Activated CD4-positive, CD25-positive, alpha-beta regulatory T cell treated with anti-CD3 and anti-CD28 coated beads, Interleukin-2, amount 50 U/mL, for 16 hours (primary cell): ENCODE measurements around the gene TRAM2.
"Not testable (repeated sequence)": the region's sequence is repeated elsewhere in the genome, so short reads cannot be mapped to it uniquely, and the experiment has no call there.

Source experiments
- DNase-seq: peaks from one replicate; pipeline ENCODE4 v3.0.0-alpha.2; 2020; ENCODE audit warnings: low read depth, low spot score

Gene TRAM2

DNA sequence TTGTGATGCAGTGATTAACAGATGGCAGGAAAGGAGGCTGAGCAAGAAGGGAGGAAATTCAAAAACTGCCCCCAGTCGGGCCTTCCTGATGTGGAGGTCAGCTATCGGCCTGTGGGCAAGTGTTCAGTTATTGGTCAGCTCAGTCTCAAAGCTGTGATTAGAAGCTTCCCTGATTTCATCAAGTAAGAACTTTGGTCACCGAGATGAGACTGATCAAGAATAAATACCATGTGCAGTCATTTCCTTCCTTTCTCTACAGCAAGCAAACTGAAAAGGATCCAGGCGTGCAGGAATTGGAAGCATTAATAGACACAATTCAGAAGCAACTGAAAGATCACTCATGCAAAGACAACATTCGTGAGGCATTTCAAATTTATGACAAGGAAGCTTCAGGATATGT, 87.0 kb downstream of the TRAM2 start:
- DNase-seq = no peak

GRCh38 chr6:52483671-52484003, 93.2 kb downstream of the TRAM2 start:
- DNase-seq = no peak

DNA sequence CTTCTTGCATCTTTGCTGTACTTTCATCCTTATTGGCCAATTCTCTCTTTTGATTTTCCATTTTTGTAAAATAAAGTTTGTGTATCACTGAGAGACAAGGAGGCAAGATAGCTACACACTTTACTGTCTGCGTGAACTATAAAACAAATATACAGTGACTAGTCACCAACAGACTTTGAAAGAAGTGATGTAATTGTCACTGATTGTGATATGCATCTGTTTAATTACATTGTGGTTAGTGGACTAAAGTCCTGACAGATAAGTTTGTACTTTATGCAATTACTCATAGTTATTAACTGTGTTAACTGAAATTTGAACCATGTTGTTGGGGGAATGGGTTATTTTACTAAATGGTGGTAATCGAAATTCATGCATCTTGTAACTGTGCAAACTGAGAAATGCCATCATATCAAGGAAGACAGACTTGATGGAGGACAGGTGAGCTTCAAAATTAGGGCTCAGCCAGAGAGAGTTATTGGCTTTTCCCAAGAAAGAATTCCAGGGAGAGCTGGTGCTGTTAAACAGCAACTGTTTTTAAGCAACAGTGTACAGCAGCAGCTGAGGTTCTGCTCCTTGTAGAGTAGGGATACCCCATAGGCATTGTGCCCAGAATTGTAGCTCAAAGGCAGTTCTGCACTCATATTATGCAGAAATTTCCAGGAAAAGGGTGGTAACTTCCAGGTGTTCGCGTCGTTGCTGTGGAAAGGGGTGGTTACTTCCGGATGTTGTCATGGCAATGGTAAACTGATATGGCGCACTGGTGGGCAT, 93.8 kb downstream of the TRAM2 start:
- DNase-seq = no peak

- no peak for DNase-seq
Observed at GRCh38 chr6:52475307-52475706, 101.6 kb downstream of the TRAM2 start.

- no peak for DNase-seq
Observed at GRCh38 chr6:52474173-52474572, 102.7 kb downstream of the TRAM2 start.

- DNase-seq = not testable (repeated sequence)
Observed at GRCh38 chr6:52461194-52461593, 115.7 kb downstream of the TRAM2 start.

GRCh38 chr6:52457096-52457495, 119.8 kb downstream of the TRAM2 start:
- no peak for DNase-seq

DNA sequence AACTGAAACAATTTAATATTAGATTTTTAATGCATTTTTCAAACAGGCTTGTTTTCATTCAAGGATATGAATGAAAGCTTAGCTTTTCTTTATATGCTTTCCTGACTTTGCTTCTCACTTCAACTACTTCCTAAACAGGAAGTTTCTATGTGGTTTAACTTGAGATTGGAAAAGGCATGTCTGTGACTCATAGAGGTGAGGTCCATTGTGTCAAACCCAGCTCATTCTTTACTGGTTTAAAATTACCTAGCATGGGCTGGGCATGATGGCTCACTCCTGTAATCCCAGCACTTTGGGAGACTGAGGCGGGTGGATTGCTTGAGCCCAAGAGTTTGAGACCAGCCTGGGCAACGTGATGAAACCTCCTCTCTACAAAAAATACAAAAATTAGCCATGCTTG, 122.3 kb downstream of the TRAM2 start:
- DNase-seq = no peak
